ENCODE measurements around the gene TNFRSF1B. TPM values are rescaled to one million over a fixed set of nuclear protein-coding genes. Genes with fewer than 3 reads are reported as not detected.
A peak's percentile ranks its signal among the peaks of the same experiment; 100 is the strongest.

TNFRSF1B gene
- total and polyA plus RNA-seq, 2 experiments from 2014 or later, result 0.91 to 4.1 TPM

GRCh38 chr1:12123172-12123571 is 43.6 kb upstream of the TNFRSF1B start (continued):
- no peak for TF ChIP-seq ZNF114 (CRISPR knock-in tag; IDR thresholded peaks at IDR 0.05)
- TF ChIP-seq STAT1 (IDR thresholded peaks at IDR 0.05; ENCODE audit: unreplicated experiment), result no peak
- TF ChIP-seq ZNF331 (CRISPR knock-in tag; IDR thresholded peaks at IDR 0.05; ENCODE audit: low read depth), result no peak
- TF ChIP-seq CREB1 (CRISPR knock-in tag; IDR thresholded peaks at IDR 0.05; ENCODE audit: low read depth), result no peak
- TF ChIP-seq EZH2 (IDR thresholded peaks at IDR 0.05; ENCODE audit: low read depth, unreplicated experiment), result no peak
- TF ChIP-seq, protein P1, sequence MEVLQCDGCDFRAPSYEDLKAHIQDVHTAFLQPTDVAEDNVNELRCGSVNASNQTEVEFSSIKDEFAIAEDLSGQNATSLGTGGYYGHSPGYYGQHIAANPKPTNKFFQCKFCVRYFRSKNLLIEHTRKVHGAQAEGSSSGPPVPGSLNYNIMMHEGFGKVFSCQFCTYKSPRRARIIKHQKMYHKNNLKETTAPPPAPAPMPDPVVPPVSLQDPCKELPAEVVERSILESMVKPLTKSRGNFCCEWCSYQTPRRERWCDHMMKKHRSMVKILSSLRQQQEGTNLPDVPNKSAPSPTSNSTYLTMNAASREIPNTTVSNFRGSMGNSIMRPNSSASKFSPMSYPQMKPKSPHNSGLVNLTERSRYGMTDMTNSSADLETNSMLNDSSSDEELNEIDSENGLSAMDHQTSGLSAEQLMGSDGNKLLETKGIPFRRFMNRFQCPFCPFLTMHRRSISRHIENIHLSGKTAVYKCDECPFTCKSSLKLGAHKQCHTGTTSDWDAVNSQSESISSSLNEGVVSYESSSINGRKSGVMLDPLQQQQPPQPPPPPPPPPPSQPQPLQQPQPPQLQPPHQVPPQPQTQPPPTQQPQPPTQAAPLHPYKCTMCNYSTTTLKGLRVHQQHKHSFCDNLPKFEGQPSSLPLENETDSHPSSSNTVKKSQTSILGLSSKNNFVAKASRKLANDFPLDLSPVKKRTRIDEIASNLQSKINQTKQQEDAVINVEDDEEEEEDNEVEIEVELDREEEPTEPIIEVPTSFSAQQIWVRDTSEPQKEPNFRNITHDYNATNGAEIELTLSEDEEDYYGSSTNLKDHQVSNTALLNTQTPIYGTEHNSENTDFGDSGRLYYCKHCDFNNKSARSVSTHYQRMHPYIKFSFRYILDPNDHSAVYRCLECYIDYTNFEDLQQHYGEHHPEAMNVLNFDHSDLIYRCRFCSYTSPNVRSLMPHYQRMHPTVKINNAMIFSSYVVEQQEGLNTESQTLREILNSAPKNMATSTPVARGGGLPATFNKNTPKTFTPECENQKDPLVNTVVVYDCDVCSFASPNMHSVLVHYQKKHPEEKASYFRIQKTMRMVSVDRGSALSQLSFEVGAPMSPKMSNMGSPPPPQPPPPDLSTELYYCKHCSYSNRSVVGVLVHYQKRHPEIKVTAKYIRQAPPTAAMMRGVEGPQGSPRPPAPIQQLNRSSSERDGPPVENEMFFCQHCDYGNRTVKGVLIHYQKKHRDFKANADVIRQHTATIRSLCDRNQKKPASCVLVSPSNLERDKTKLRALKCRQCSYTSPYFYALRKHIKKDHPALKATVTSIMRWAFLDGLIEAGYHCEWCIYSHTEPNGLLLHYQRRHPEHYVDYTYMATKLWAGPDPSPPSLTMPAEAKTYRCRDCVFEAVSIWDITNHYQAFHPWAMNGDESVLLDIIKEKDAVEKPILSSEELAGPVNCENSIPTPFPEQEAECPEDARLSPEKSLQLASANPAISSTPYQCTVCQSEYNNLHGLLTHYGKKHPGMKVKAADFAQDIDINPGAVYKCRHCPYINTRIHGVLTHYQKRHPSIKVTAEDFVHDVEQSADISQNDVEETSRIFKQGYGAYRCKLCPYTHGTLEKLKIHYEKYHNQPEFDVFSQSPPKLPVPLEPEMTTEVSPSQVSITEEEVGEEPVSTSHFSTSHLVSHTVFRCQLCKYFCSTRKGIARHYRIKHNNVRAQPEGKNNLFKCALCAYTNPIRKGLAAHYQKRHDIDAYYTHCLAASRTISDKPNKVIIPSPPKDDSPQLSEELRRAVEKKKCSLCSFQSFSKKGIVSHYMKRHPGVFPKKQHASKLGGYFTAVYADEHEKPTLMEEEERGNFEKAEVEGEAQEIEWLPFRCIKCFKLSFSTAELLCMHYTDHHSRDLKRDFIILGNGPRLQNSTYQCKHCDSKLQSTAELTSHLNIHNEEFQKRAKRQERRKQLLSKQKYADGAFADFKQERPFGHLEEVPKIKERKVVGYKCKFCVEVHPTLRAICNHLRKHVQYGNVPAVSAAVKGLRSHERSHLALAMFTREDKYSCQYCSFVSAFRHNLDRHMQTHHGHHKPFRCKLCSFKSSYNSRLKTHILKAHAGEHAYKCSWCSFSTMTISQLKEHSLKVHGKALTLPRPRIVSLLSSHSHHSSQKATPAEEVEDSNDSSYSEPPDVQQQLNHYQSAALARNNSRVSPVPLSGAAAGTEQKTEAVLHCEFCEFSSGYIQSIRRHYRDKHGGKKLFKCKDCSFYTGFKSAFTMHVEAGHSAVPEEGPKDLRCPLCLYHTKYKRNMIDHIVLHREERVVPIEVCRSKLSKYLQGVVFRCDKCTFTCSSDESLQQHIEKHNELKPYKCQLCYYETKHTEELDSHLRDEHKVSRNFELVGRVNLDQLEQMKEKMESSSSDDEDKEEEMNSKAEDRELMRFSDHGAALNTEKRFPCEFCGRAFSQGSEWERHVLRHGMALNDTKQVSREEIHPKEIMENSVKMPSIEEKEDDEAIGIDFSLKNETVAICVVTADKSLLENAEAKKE (CRISPR knock-in tag; IDR thresholded peaks at IDR 0.05), result no peak

GRCh38 chr1:12124693-12125421 is 41.9 kb upstream of the TNFRSF1B start:
- no peak for TF ChIP-seq ETS1 (IDR thresholded peaks at IDR 0.05)
- TF ChIP-seq CTCF (conservative IDR thresholded peaks at IDR 0.05; ENCODE audit: low read depth in 2 of 2), result peak; percentile 93 to 94
- peaks cover 12% of the 10 kb centered on the region for H3K27me3 Mint-ChIP-seq (ENCODE audit: insufficient read depth, low read depth, poor library complexity)
- ATAC-seq (peak; percentile 63), DNase-seq (ENCODE audit: low spot score) (peak; percentile 80)
- peaks cover 16% of the 10 kb centered on the region for H3K36me3 ChIP-seq (ENCODE audit: insufficient read depth)
- H3K27ac Mint-ChIP-seq, result no peak overlapping the region
- H2AFZ ChIP-seq, result no peak overlapping the region
- no peaks in the 10 kb centered on the region for H3K4me1 ChIP-seq (ENCODE audit: insufficient read depth)
- H3K27me3 ChIP-seq (ENCODE audit: insufficient read depth), result no peaks in the 10 kb centered on the region
- H3K79me2 ChIP-seq (replicated peaks; ENCODE audit: insufficient read depth), result no peaks in the 10 kb centered on the region
- peaks cover 4% of the 10 kb centered on the region; the same call in 1 of the 3 replicates for H3K4me1 Mint-ChIP-seq
- H3K4me2 ChIP-seq, result no peak overlapping the region
- peaks cover 4% of the 10 kb centered on the region; the same call in 1 of the 2 replicates for H4K20me1 ChIP-seq (replicated peaks; ENCODE audit: insufficient read depth)
- H3K4me3 ChIP-seq, result no peak overlapping the region
- H3K27ac ChIP-seq (ENCODE audit: low read depth), result no peak overlapping the region
- peaks cover 10% of the 10 kb centered on the region for H3K36me3 Mint-ChIP-seq (ENCODE audit: low read depth)
- H3K4me3 Mint-ChIP-seq, result no peak overlapping the region
- no peaks in the 10 kb centered on the region for H3F3A ChIP-seq (replicated peaks; ENCODE audit: low read depth)
- no peaks in the 10 kb centered on the region for H3K9me3 Mint-ChIP-seq
- H3K9me2 ChIP-seq (ENCODE audit: insufficient read depth), result no peaks in the 10 kb centered on the region

All from GM23338 (cell line).